Stimulated activated CD8-positive, alpha-beta memory T cell treated with anti-CD3 and anti-CD28 coated beads, Interleukin-12 subunit alpha, Interleukin-12 subunit beta, amount 100 ng/mL, for 24 hours (primary cell): ENCODE data around the gene CLEC4E.
"Not testable (repeated sequence)": the region's sequence is repeated elsewhere in the genome, so short reads cannot be mapped to it uniquely, and the experiment has no call there.

ENCODE experiments used
- DNase-seq: peaks from one replicate; pipeline ENCODE4 v3.0.0-alpha.2; 2020; ENCODE audit errors: extremely low read depth

The CLEC4E gene

DNA sequence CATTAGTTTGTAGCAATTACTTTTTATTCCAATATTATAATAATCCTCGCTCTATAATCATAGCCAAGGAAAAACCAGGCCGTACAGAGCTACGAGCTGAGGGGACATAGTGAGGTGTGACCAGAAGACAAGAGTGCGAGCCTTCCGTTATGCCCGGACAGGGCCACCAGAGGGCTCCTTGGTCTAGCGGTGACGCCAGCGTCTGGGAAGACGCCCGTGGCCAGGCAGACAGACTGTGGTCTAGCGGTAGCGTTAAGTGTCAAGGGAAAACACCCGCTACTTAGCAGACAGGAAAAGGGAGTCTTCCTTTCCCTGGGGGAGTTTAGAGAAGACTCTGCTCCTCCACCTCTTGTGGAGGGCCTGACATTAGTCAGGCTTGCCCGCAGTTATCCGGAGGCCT is 2.9 kb downstream of the CLEC4E start:
- not testable (repeated sequence) for DNase-seq

- no peak for DNase-seq
Measured at GRCh38 chr12:8532045-8532444, 8.7 kb downstream of the CLEC4E start.

- DNase-seq = no peak
Measured at GRCh38 chr12:8527250-8528130, 13.2 kb downstream of the CLEC4E start.

- no peak for DNase-seq
Measured at GRCh38 chr12:8519171-8519570, 21.5 kb downstream of the CLEC4E start.

DNA sequence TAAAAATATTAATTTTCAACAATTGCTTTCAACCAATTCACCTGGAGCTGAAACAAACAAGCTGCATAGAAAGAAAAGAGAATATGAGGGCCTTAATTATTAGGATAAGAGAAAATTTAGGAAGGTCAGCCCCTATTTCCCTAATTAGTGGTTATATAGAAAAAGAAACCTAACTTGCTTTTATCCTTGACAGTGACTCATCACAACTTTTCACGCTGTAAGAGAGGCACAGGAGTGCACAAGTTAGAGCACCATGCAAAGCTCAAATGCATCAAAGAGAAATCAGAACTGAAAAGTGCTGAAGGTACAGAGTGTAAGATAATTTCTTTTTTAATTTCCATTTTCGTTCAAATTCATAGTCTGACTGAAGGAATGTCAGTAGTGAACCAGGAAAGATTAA is 22.7 kb downstream of the CLEC4E start:
- no peak for DNase-seq

DNA sequence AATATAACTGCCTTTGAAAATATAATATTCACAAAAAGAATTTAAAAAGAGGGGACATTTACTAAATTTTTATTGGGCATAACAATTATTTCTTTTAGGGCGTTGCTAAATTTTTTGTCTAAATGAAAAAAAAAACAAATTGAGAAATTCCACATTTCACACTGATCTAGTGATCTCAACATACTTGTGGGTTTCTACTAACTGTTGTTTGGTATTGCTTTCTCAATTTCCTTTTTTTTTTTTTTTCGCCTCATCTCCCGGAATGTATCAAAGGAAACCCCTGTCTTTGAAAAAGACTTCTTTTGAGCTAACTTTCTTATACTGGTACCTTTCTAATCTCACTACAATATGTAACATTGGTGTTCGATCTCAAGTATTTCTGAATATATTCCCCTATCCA is 27.4 kb downstream of the CLEC4E start, which contains the start of gene CLEC4D:
TSS of gene CLEC4D (plus strand) at position 248 of the 400 bp plus-strand sequence. CDS start 230 bp downstream, outside the sequence.
- no peak for DNase-seq

DNA sequence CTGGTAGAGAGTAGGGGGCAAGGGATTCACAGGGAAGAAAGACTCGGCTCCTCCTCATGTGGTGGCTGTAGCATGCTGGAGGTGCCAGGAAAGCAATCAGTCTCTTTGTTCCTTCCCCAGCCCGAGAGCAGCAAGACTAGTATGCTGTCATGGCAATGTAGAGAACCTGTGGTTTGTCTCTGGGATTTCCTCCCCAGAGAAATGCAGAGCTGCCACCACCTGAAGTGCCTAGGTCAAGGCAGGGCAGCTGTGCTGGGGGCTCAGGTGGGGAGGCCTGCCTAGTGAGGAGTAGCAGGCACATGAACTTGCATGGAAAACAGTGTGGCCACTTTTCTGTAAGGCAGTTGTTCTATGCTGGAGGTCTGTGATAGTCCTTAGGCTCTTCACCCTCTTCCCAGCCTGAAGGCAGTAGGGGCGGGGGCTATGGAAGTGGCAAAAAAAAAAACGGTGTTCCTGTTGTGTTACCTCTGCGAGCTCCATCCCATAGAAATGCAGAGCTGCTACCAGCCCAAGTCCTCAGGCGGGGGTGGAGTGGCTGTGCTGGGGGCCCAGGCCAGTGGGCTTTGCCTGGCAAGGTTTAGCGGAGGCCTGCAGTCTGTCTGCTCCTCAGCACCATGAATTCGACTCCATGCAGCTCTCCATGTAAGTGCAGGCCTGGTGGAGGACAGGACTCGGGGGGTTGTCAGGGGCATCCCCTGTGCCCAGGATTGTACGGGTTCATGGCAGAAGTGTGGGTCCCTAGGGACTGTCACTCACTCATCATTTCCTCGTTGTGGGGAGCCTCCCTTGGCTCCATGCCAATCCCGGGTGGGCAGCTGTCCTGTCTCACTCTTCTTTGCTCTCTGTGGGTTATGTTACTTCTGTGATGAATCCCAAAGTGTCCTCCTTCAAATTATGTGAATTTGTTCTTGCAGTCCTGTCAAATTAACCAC is 31.5 kb downstream of the CLEC4E start:
- no peak for DNase-seq

GRCh38 chr12:8508223-8508622 is 32.5 kb downstream of the CLEC4E start:
- DNase-seq = no peak

DNA sequence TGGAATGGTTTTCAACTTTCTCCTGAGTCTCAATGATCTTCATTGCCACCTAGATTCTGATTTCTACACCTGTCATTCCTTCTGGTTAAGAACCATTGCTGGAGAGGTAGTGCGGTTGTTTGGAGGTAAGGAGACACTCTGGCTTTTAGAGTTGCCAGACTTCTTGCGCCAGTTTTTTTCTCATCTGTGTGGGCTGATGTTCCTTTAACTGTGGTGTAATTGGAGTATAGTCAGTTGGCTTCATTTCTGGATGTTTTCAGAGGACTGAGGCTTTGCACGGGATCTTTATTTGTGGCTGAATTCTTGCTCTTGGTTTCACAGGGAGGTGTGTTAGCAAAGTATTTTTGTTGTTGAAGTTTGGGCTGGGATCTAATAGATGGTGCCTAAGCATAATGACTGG is 33.1 kb downstream of the CLEC4E start:
- DNase-seq = no peak

GRCh38 chr12:8504351-8504750 is 36.4 kb downstream of the CLEC4E start:
- DNase-seq = no peak

DNA sequence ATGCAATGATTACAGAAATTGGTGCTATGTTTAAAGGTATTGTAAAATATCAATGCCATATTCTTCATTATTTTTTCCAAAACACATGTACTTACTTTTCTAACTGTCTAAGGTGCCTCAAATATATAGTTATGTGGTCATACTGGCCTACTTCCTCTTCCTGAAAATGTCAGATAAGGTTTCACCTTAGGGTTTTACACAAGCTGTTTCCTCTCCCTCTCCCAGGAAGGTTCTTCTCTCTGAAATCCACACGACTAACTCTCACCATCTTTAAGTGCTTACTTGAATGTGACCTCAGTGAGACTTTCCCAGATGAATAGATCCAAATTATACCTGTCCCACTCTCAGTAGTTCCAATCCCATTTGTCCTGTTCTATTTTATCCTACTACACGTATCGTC is 39.0 kb downstream of the CLEC4E start:
- no peak for DNase-seq

DNA sequence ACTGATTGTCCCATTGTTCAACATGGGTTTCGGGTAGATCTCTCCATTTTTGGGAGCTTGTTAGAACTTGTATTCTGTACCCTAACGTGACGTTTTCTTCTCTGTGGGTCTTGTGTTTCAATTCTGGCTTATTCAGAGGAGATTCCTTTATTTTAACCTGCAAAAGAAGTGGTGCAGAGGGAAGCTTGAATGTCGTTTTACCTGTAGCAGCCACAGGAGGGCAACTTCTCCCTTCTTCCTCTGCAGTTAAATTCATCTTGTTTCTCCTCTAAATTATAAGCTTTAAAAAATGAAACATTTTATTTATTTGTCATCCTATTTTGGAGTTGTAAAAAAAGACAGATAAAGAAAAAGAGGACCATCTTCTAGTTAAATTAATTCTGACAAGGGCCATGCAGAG is 41.1 kb downstream of the CLEC4E start:
- no peak for DNase-seq

- DNase-seq = not testable (repeated sequence)
Measured at GRCh38 chr12:8496074-8496473, 44.6 kb downstream of the CLEC4E start.

DNA sequence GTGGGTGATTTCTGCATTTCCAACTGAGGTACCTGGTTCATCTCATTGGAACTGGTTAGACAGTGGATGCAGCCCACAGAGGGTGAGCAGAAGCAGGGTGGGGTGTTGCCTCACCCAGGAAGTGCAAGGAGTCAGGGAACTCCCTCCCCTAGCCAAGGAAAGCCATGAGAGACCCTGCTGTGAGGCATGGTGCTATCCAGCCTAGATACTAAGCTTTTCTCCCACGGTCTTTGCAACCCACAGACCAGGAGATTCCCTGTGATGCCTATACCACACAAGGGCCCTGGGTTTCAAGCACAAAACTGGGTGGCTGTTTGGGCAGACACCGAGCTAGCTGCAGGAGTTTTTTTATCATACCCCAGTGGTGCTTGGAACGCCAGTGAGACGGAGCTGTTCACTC is 45.0 kb downstream of the CLEC4E start:
- DNase-seq = not testable (repeated sequence)

- no peak for DNase-seq
Measured at GRCh38 chr12:8493084-8493483, 47.6 kb downstream of the CLEC4E start.

GRCh38 chr12:8491646-8492530 is 48.8 kb downstream of the CLEC4E start:
- DNase-seq = no peak
